Stimulated activated naive CD4-positive, alpha-beta T cell treated with Interleukin-2 at 50 U/mL for 16 hours (primary cell): ENCODE results near the gene KRT37.
"Not testable (repeated sequence)": the region's sequence is repeated elsewhere in the genome, so short reads cannot be mapped to it uniquely, and the experiment has no call there.

Experiments
- DNase-seq: peaks from one replicate; lab custom pipeline; 2025; lab: John Stamatoyannopoulos, UW

The KRT37 gene

GRCh38 chr17:41404024-41404671, 20.2 kb downstream of the KRT37 start:
- DNase-seq = peak; percentile 29

- DNase-seq = no peak
Measured at GRCh38 chr17:41403404-41404023, 20.9 kb downstream of the KRT37 start.

- DNase-seq = no peak
Measured at GRCh38 chr17:41402161-41402560, 22.2 kb downstream of the KRT37 start.

GRCh38 chr17:41396996-41397660, 27.3 kb downstream of the KRT37 start, which contains the start of gene KRT31:
Gene KRT31 (minus strand): TSS chr17:41397608. CDS start chr17:41397539, 69 bp downstream.
- no peak for DNase-seq

GRCh38 chr17:41396340-41396739, 28.0 kb downstream of the KRT37 start:
- no peak for DNase-seq

- no peak for DNase-seq
Measured at GRCh38 chr17:41395611-41396010, 28.8 kb downstream of the KRT37 start.

GRCh38 chr17:41395044-41395443, 29.3 kb downstream of the KRT37 start:
- DNase-seq = not testable (repeated sequence)

- no peak for DNase-seq
Measured at GRCh38 chr17:41394254-41394996, 30.0 kb downstream of the KRT37 start.

- no peak for DNase-seq
Measured at GRCh38 chr17:41393826-41394225, 30.6 kb downstream of the KRT37 start.

- DNase-seq = no peak
Measured at GRCh38 chr17:41393294-41393693, 31.1 kb downstream of the KRT37 start.

GRCh38 chr17:41392278-41392677, 32.1 kb downstream of the KRT37 start:
- DNase-seq = no peak

GRCh38 chr17:41391535-41391934, 32.9 kb downstream of the KRT37 start:
- no peak for DNase-seq

GRCh38 chr17:41390411-41390938, 33.9 kb downstream of the KRT37 start:
- DNase-seq = no peak

GRCh38 chr17:41387670-41388069, 36.7 kb downstream of the KRT37 start:
- DNase-seq = no peak

- DNase-seq = no peak
Measured at GRCh38 chr17:41386227-41386626, 38.2 kb downstream of the KRT37 start.

- DNase-seq = no peak
Measured at GRCh38 chr17:41383690-41384089, 40.7 kb downstream of the KRT37 start.

- DNase-seq = no peak
Measured at GRCh38 chr17:41382394-41382793, 42.0 kb downstream of the KRT37 start.

GRCh38 chr17:41381943-41382342, 42.4 kb downstream of the KRT37 start, which contains the start of gene KRT34:
Gene KRT34 (minus strand): TSS chr17:41382306. CDS start chr17:41382246, 60 bp downstream.
- not testable (repeated sequence) for DNase-seq

- not testable (repeated sequence) for DNase-seq
Measured at GRCh38 chr17:41380091-41380490, 44.3 kb downstream of the KRT37 start.

- no peak for DNase-seq
Measured at GRCh38 chr17:41377546-41377945, 46.8 kb downstream of the KRT37 start.
